ENCODE results near the gene GOLGA8B. TPM values are rescaled to one million over a fixed set of nuclear protein-coding genes. Genes with fewer than 3 reads are reported as not detected.
"Not testable (repeated sequence)": the region's sequence is repeated elsewhere in the genome, so short reads cannot be mapped to it uniquely, and the experiment has no call there.

GOLGA8B gene
- total RNA-seq, 4 donors from 2014 or later = 3.4 to 105 (median 33.7) TPM

DNA sequence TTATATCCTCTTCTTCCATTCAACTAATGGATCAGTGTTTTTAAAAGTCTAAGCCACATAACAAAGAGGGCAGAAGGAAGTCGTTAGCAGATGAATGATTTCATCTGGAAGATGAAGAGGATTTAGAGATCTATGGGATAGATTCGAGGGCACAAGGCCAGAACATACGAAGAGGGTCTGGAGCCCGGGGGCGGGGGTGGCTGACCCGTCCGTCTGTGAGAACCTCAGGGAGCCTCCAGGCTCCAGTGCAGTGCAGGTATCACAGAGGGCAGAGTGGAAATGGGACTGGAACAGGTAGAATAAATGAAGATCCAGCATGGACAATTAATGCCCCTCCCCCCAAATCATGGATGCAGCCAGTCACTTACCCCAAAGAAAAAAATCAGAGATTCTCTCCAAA is 1.5 kb upstream of the GOLGA8B start:
- intact Hi-C loops (cut with DNase I) = no loop called here
- no peaks in the 10 kb centered on the region for H3K9me3 ChIP-seq
- no peak overlapping the region for H3K27ac ChIP-seq
- no peak overlapping the region for H3K4me3 ChIP-seq
- peaks cover 13 to 37% (median 19%) of the 10 kb centered on the region in 3 donors for H3K4me1 ChIP-seq
- TF ChIP-seq POLR2A (IDR thresholded peaks at IDR 0.05) = no peak
- TF ChIP-seq, protein P1, sequence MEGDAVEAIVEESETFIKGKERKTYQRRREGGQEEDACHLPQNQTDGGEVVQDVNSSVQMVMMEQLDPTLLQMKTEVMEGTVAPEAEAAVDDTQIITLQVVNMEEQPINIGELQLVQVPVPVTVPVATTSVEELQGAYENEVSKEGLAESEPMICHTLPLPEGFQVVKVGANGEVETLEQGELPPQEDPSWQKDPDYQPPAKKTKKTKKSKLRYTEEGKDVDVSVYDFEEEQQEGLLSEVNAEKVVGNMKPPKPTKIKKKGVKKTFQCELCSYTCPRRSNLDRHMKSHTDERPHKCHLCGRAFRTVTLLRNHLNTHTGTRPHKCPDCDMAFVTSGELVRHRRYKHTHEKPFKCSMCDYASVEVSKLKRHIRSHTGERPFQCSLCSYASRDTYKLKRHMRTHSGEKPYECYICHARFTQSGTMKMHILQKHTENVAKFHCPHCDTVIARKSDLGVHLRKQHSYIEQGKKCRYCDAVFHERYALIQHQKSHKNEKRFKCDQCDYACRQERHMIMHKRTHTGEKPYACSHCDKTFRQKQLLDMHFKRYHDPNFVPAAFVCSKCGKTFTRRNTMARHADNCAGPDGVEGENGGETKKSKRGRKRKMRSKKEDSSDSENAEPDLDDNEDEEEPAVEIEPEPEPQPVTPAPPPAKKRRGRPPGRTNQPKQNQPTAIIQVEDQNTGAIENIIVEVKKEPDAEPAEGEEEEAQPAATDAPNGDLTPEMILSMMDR (IDR thresholded peaks at IDR 0.05) = no peak
- no peak for DNase-seq
- H3K27me3 ChIP-seq = peaks cover 0 to 15% (median 0%) of the 10 kb centered on the region in 4 donors
- no peaks in the 10 kb centered on the region for H3K36me3 ChIP-seq
- 56 to 57% methylated on average over 7 of the region's 7 CpGs for WGBS, 2 donors

DNA sequence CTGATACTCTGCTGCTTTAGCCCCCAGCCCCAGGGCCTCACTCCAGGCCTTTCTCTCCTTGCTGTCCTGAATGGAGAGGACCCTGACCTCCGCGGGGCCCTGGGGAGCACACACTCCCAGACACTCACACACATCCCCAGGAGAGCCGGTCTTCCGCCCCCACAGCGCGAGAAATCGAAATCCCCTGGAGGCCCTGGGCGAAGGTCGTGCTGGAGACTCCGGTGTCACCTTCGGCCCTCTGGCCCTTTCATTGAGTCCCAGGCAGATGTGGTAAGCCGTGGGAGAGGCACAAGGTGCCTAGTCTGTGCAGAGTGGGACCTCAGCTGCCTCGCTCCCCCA is 848 bp upstream of the GOLGA8B start:
- Histone ChIP-seq H3K27ac (no peak overlapping the region), H3K27me3 (peaks cover 0 to 15% (median 0%) of the 10 kb centered on the region in 4 donors), H3K9me3 (no peaks in the 10 kb centered on the region), H3K4me1 (peaks cover 13 to 37% (median 19%) of the 10 kb centered on the region in 3 donors), H3K4me3 (peak overlapping the region; percentile 58 to 90 (median 84)), H3K36me3 (no peaks in the 10 kb centered on the region)
- no peak for DNase-seq
- intact Hi-C loops (cut with DNase I) = no loop called here
- TF ChIP-seq POLR2A (IDR thresholded peaks at IDR 0.05) = no peak
- TF ChIP-seq, protein P1 (IDR thresholded peaks at IDR 0.05) = no peak
- WGBS, 2 donors = 65% methylated on average over 13 of the region's 13 CpGs; no CpG with 5 or more reads in 1 of the 2 donors

DNA sequence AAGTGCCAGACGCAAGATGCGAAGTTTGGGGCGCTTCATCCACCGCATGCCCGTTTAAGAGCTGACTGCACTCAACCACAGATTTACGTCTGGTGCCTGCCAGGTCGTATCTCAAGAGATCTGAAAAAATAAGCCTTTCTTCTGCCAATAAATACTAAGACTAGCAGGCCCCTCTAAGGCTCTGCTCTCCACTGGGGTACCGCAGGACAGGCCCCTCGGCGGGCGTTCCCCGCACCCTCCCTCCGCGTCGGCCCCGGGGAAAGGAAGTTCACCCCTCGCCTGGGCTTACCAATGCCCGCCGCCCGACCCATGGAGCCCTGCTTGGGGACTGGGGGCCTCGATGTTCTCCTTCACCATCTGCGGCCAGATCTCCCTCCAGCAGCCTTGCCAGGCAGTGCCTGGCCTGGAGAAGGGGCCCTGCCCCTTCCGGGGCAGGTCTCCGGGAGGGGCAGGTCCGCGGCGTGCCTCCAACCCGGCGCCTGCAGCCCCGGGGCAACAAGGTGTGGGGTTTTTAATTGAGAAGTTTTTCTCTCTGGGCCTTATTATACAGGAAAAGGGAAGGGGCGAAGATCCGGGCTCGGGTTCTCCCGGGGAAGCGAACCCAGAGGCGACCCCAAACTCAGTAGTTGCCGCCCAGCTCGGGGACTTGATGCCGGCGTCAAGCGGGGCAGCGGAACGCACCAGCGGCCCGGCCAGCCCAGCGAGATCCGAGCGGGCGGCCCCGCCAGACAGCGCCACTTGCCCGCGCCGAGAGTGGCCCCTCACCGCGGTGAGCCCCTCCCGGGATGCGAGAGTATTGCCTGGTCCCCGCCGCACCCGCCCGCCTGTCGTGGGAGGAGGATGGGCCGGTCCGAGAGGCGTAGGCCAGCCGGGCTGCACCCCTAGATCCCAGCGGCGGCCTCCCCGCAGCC is 735 bp downstream of the GOLGA8B start:
- Histone ChIP-seq H3K27ac (peak overlapping the region; percentile 38 to 69 (median 59)), H3K27me3 (peaks cover 0 to 15% (median 0%) of the 10 kb centered on the region in 4 donors), H3K4me1 (peaks cover 13 to 32% (median 16%) of the 10 kb centered on the region in 3 donors), H3K36me3 (no peaks in the 10 kb centered on the region), H3K9me3 (no peaks in the 10 kb centered on the region), H3K4me3 (peak overlapping the region; percentile 58 to 90 (median 84))
- DNase-seq = no peak
- TF ChIP-seq, protein P1 (IDR thresholded peaks at IDR 0.05) = no peak
- TF ChIP-seq POLR2A (IDR thresholded peaks at IDR 0.05) = peak in 1 of 4 donors; percentile 45
- 8 to 15% methylated on average over 10 to 12 of the region's 70 CpGs for WGBS, 2 donors
- intact Hi-C loops (cut with DNase I) = no loop called here

DNA sequence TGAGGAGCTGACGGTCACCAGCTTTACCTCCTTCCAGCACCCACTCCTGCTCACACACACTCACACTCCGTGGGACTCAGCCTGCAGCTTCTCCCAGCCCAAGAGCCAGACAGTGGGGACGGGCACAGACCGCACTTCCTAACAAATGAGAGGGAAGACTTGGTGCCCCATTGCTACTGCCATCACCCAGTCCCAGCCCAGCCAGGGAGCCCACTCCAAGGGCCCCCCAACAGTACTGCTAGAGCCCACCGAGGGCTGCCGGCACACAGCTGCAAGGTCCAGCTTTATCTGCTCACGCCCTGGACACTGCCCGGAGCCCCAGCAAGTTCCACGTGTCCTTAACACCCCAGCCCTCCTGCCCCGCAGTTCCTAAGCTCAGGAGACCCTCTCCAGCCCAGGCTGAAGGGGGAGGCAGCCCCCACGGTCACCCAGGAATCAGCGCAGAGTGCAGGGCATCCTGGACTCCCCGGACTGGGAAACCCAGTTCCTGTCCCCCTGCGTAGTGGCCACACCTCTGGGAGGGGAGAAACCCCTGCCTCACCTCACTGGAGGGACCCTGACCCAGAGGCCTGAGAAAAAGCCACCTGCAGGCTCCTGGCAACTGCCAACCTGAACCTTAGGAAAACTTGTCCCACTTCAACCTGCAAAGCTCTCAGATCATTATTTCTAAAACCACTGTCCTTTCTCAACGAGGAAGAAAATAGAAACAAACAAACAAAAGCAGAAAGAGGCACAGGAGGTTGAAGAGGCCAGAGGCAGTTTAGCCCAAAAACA is 1.6 kb downstream of the GOLGA8B start:
- Histone ChIP-seq H3K4me3 (peak overlapping the region; percentile 58 to 90 (median 84)), H3K27me3 (peaks cover 0 to 15% (median 0%) of the 10 kb centered on the region in 4 donors), H3K4me1 (peaks cover 13 to 32% (median 16%) of the 10 kb centered on the region in 3 donors)
- DNase-seq; H3K9me3 ChIP-seq; H3K36me3 ChIP-seq; intact Hi-C loops (cut with DNase I); H3K27ac ChIP-seq: not testable (repeated sequence)
- 71 to 75% methylated on average over 5 to 10 of the region's 15 CpGs for WGBS, 2 donors

DNA sequence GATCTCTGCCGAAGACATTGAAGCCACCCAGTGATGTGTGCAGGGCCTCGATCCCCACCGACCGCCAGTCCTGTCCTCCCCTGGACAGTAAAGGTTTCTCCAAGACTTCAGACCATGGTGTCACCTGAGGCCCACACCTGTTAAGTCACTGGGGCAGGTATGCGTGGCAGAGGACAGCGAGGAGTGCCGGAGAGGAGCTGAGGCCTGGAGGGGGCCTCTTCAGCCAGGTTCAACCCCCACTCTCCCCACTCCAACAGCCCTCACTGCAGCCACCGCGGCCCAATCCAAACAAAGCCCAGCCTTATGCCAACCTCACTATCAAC is 2.4 kb downstream of the GOLGA8B start:
- no peaks in the 10 kb centered on the region for H3K9me3 ChIP-seq
- intact Hi-C loops (cut with DNase I) = no loop called here
- no peak overlapping the region for H3K4me3 ChIP-seq
- no peaks in the 10 kb centered on the region for H3K36me3 ChIP-seq
- H3K27me3 ChIP-seq = peaks cover 0 to 15% (median 0%) of the 10 kb centered on the region in 4 donors
- WGBS, 2 donors = 100% methylated on average over 3 to 4 of the region's 9 CpGs
- H3K27ac ChIP-seq = no peak overlapping the region
- no peak for DNase-seq
- peaks cover 13 to 32% (median 16%) of the 10 kb centered on the region in 3 donors for H3K4me1 ChIP-seq
- no peak for TF ChIP-seq POLR2A (IDR thresholded peaks at IDR 0.05)
- TF ChIP-seq, protein P1 (IDR thresholded peaks at IDR 0.05) = no peak

DNA sequence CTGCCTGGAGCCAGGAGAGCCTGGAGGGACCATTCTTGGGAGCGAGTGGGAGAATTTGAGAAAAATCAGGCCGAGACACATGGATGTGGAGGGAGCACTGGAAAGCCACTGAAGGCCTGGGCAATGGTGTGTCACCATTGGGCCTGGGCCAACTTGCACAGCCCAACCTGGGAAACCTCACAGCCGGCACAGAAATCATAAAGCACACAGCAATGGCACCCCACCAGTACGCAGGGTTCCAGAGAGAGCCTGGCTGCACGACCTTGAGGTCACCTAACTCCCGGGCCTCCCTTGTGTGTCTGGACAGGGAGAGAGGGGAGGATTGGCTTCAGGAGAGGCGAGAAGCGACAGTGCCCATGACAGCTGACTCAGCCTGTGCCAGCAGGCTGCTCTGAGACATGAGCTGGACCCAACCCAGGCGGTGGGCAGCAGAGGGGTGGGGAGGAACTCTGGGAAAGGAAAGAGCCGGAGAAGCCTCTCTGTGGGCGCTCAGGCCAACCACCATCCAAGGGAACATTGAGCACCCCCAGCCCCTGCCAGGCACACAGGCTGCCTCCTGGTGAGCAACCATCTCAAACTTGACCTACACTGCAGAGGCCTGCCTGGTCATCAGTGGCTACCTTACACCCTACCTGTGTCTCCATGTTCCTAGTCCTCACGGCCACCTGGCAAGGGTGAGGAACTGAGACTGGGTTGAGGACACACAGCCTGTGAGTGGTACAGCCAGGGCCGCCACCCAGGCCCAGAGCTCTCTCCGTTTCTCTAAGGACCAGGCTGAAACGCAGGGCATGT is 3.0 kb downstream of the GOLGA8B start:
- DNase-seq; H3K4me3 ChIP-seq; intact Hi-C loops (cut with DNase I); H3K27ac ChIP-seq; H3K9me3 ChIP-seq; H3K36me3 ChIP-seq: not testable (repeated sequence)
- 75 to 90% methylated on average over 2 to 3 of the region's 15 CpGs for WGBS, 2 donors
- peaks cover 0 to 15% (median 0%) of the 10 kb centered on the region in 4 donors for H3K27me3 ChIP-seq
- H3K4me1 ChIP-seq = peaks cover 13 to 32% (median 16%) of the 10 kb centered on the region in 3 donors
